Upper lobe of right lung (tissue), 1 donor: ENCODE results near the gene POM121L2. TPM values are rescaled to one million over a fixed set of nuclear protein-coding genes. Genes with fewer than 3 reads are reported as not detected.
A peak's percentile ranks its signal among the peaks of the same experiment; 100 is the strongest.

Experiments used
- ATAC-seq: fragments of 200-7000 bp; cut with Tn5 transposase; one replicate; pipeline ENCODE4 v1.9.1; 2020; ENCODE audit warnings: mild to moderate bottlenecking, moderate library complexity
- DNase-seq: peaks from one replicate; pipeline ENCODE4 v3.0.0-alpha.2; 2020
- H3K27ac ChIP-seq: fragments of 200-600 bp; one replicate; pipeline ENCODE4 v1.8.0; 2022
- H3K27me3 ChIP-seq: fragments of 200-600 bp; one replicate; pipeline ENCODE4 v1.8.0; 2022; ENCODE audit warnings: mild to moderate bottlenecking
- H3K36me3 ChIP-seq: fragments of 200-600 bp; one replicate; pipeline ENCODE4 v1.8.0; 2022
- H3K4me1 ChIP-seq: fragments of 200-600 bp; one replicate; pipeline ENCODE4 v1.8.0; 2022
- H3K4me3 ChIP-seq: fragments of 200-600 bp; one replicate; pipeline ENCODE4 v1.8.0; 2022; ENCODE audit warnings: mild to moderate bottlenecking
- H3K9me3 ChIP-seq: fragments of 200-600 bp; one replicate; pipeline ENCODE4 v1.8.0; 2022
- CTCF ChIP-seq: fragments of 200-600 bp; IDR thresholded peaks from one replicate; pipeline ENCODE4 v1.8.0; 2022; ENCODE audit warnings: antibody characterized with exemption
- intact Hi-C: fragments of 100-400 bp; cut with DNase I; formaldehyde crosslinking; loops from one replicate; pipeline ENCODE4 v1.11.0; 2022
- total RNA-seq: library from RNA; stranded (reverse); fragmentation: NEBNext Ultra II Directional; extraction: Animal tissue kit (Norgen Biotek cat#: 25700); gene quantifications from one replicate; pipeline ENCODE4 v1.2.1, GENCODE V29; 2021
- donor health status: DM: no; HTN: yes; CAD: no; lungs with severe emphysema.

The POM121L2 gene
- total RNA-seq, 1 donor from 2014 or later: not detected

GRCh38 chr6:27333642-27334040 is 21.6 kb upstream of the POM121L2 start:
- no peak for TF ChIP-seq CTCF
- intact Hi-C loops: no loop called here
- H3K27ac ChIP-seq: no peak overlapping the region
- H3K4me1 ChIP-seq: no peaks in the 10 kb centered on the region
- no peaks in the 10 kb centered on the region for H3K9me3 ChIP-seq
- no peak for ATAC-seq
- no peak for DNase-seq
- no peak overlapping the region for H3K4me3 ChIP-seq
- peaks cover 44% of the 10 kb centered on the region for H3K27me3 ChIP-seq
- no peaks in the 10 kb centered on the region for H3K36me3 ChIP-seq

DNA sequence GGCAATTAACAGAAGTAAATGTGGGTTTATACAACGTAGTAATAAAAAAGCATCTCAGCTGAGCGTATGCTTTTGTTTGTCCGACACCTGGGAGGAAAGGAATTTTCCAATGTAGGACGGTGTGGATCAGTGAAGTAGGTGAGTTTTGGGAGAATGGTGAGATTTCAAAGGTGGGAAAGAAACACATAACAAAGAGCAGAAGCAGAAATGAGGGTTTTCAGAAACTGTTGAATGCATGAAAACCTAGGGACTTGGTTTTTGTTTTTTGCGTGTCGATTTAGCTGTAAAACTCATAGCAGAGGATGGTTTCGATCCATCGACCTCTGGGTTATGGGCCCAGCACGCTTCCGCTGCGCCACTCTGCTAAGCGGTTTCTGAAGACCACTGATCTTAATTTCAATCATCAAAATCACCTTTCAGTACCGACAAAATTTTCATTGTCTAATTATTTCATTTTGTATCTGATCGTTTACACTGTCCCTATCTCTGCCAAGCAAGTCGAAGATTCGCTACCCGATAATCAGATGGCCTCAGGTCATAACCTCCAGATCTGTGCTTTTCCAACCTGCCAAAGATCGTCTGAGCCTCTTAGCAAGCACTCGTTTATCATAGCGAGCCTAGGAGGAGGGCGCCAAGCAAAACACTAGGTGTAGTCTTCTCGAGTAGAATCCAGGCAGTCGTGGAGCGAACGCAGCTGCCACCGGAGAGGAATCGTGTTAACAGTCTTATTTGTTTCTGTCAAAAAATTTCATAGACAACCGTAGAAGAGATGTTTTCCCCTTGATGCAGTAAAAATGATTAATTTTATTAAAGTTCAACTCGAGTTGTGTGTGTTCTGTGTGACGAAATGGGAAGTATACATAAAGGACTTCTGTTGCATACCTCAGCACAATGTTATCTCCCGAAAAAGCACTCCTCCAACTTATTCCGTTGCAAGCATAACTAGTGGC is 20.9 kb upstream of the POM121L2 start:
- H3K9me3 ChIP-seq: no peaks in the 10 kb centered on the region
- no peak overlapping the region for H3K27ac ChIP-seq
- no peak for DNase-seq
- ATAC-seq: no peak
- H3K36me3 ChIP-seq: no peaks in the 10 kb centered on the region
- peak overlapping the region; percentile 0 for H3K4me3 ChIP-seq
- intact Hi-C loops: no loop called here
- H3K4me1 ChIP-seq: no peaks in the 10 kb centered on the region
- H3K27me3 ChIP-seq: peaks cover 51% of the 10 kb centered on the region
- no peak for TF ChIP-seq CTCF

- H3K4me1 ChIP-seq: no peaks in the 10 kb centered on the region
- no peak for TF ChIP-seq CTCF
- H3K4me3 ChIP-seq: no peak overlapping the region
- intact Hi-C loops: no loop called here
- H3K27me3 ChIP-seq: peaks cover 46% of the 10 kb centered on the region
- H3K27ac ChIP-seq: no peak overlapping the region
- H3K36me3 ChIP-seq: no peaks in the 10 kb centered on the region
- DNase-seq: no peak
- no peak for ATAC-seq
- no peaks in the 10 kb centered on the region for H3K9me3 ChIP-seq
These were observed 15.1 kb upstream of the POM121L2 start for GRCh38 chr6:27327023-27327738.

- DNase-seq (no peak), ATAC-seq (no peak)
- Histone ChIP-seq H3K4me3 (no peak overlapping the region), H3K36me3 (no peaks in the 10 kb centered on the region), H3K27me3 (peaks cover 17% of the 10 kb centered on the region), H3K9me3 (no peaks in the 10 kb centered on the region), H3K4me1 (no peaks in the 10 kb centered on the region), H3K27ac (no peak overlapping the region)
- no peak for TF ChIP-seq CTCF
- intact Hi-C loops: no loop called here
These were observed 9.8 kb upstream of the POM121L2 start for GRCh38 chr6:27321901-27322300.

- intact Hi-C loops: no loop called here
These were observed 9.3 kb upstream of the POM121L2 start for GRCh38 chr6:27321370-27321769.

More at GRCh38 chr6:27321370-27321769, 9.3 kb upstream of the POM121L2 start:
- no peaks in the 10 kb centered on the region for H3K4me1 ChIP-seq
- no peaks in the 10 kb centered on the region for H3K36me3 ChIP-seq
- DNase-seq (no peak), ATAC-seq (no peak)
- H3K27me3 ChIP-seq: peaks cover 17% of the 10 kb centered on the region
- no peak overlapping the region for H3K4me3 ChIP-seq
- H3K9me3 ChIP-seq: no peaks in the 10 kb centered on the region
- no peak for TF ChIP-seq CTCF
- no peak overlapping the region for H3K27ac ChIP-seq
